OCI-LY7 (cell line): ENCODE measurements around the gene ERICH3. TPM values are rescaled to one million over a fixed set of nuclear protein-coding genes. Genes with fewer than 3 reads are reported as not detected.

Source experiments
- BruUV-seq: library from RNA; stranded (reverse); fragments of 400-500 nt; replicated peaks from 2 replicates; lab custom pipeline; 2021; lab: Mats Ljungman, UMichigan
- CTCF ChIA-PET: fragments of 300-600 bp; sonication (Branson Sonifier 250); formaldehyde crosslinking; loops from one replicate; lab custom pipeline; 2022; ENCODE audit warnings: antibody characterized with exemption; ENCODE audit not compliant: unreplicated experiment; lab: Charles Lee
- POLR2A ChIA-PET: fragments of 300-600 bp; sonication (Branson Sonifier 250); formaldehyde crosslinking; loops from one replicate; lab custom pipeline; 2022; ENCODE audit warnings: antibody characterized with exemption; lab: Charles Lee
- DNase-seq: peaks from one replicate; pipeline ENCODE4 v3.0.0-alpha.2; 2015; ENCODE audit warnings: low spot score
- H2AFZ ChIP-seq: fragments of 200-600 bp; sonication (generic), shearing (Covaris generic); 2 replicates; pipeline ENCODE4 v1.6.1; 2014; ENCODE audit warnings: mild to moderate bottlenecking, antibody characterized with exemption, low read length, moderate library complexity
- H3K27ac ChIP-seq: fragments of 200-600 bp; sonication (generic); 2 replicates; pipeline ENCODE4 v1.5.1; 2014; ENCODE audit warnings: mixed run types, low read depth, mild to moderate bottlenecking, moderate library complexity, low read length, inconsistent platforms; ENCODE audit not compliant: poor library complexity, severe bottlenecking
- H3K36me3 ChIP-seq: fragments of 200-600 bp; sonication (generic); 2 replicates; pipeline ENCODE4 v1.6.1; 2014; ENCODE audit warnings: mild to moderate bottlenecking, antibody characterized with exemption, low read length, moderate library complexity, mixed read lengths; ENCODE audit not compliant: insufficient read depth
- H3K4me1 ChIP-seq: fragments of 200-600 bp; sonication (generic); 2 replicates; pipeline ENCODE4 v1.5.1; 2014; ENCODE audit warnings: mild to moderate bottlenecking, low read length; ENCODE audit not compliant: insufficient read depth, poor library complexity, severe bottlenecking
- H3K4me2 ChIP-seq: fragments of 200-600 bp; sonication (generic); 2 replicates; pipeline ENCODE4 v1.6.1; 2014; ENCODE audit warnings: mild to moderate bottlenecking, low read length
- H3K4me3 ChIP-seq: fragments of 200-600 bp; sonication (generic); 2 replicates; pipeline ENCODE4 v1.5.1; 2014; ENCODE audit warnings: mild to moderate bottlenecking, low read depth, low read length; ENCODE audit not compliant: poor library complexity, severe bottlenecking
- H3K79me2 ChIP-seq: fragments of 200-600 bp; sonication (generic); 2 replicates; pipeline ENCODE4 v1.6.1; 2016; ENCODE audit warnings: low read depth, mild to moderate bottlenecking, low read length, moderate library complexity, mixed read lengths; ENCODE audit not compliant: insufficient read depth
- H3K9me2 ChIP-seq: fragments of 200-600 bp; sonication (generic); 2 replicates; pipeline ENCODE4 v1.6.1; 2016; ENCODE audit warnings: mild to moderate bottlenecking, low read length, mixed read lengths; ENCODE audit not compliant: insufficient read depth
- H3K9me3 ChIP-seq: fragments of 200-600 bp; sonication (generic); 2 replicates; pipeline ENCODE4 v1.6.1; 2014; ENCODE audit warnings: mild to moderate bottlenecking, mixed run types, low read length, mixed read lengths
- H4K20me1 ChIP-seq: fragments of 200-600 bp; sonication (generic); 2 replicates; pipeline ENCODE4 v1.6.1; 2014; ENCODE audit warnings: mild to moderate bottlenecking, antibody characterized with exemption, low read length, moderate library complexity, mixed read lengths; ENCODE audit not compliant: insufficient read depth
- CTCF ChIP-seq: fragments of 200-600 bp; sonication (generic); conservative IDR thresholded peaks from 2 replicates; pipeline ENCODE4 v1.5.1; 2014; ENCODE audit warnings: mild to moderate bottlenecking, antibody characterized with exemption, low read length, moderate library complexity, mixed read lengths
- EZH2phosphoT487 ChIP-seq: fragments of 200-600 bp; sonication (generic); IDR thresholded peaks from 2 replicates; pipeline ENCODE4 v1.6.1; 2018; ENCODE audit warnings: low read depth, borderline replicate concordance, mild to moderate bottlenecking, mixed run types, antibody characterized with exemption, low read length, moderate library complexity, mixed read lengths
- intact Hi-C: fragments of 100-400 bp; cut with micrococcal nuclease; formaldehyde crosslinking; loops from one replicate; pipeline ENCODE4 v1.10.0; 2022; ENCODE audit not compliant: unreplicated experiment
- total RNA-seq, 2 experiments: library from RNA; depleted of rRNA in 1 of 2; stranded (reverse); fragments of >200 nt in 1 of 2; shearing (Covaris generic) in 1 of 2; gene quantifications; 2 replicates each; pipeline ENCODE4 v1.2.3, GENCODE V29; 2014 to 2022

Gene ERICH3
- total RNA-seq, 2 experiments from 2014 or later = not detected

DNA sequence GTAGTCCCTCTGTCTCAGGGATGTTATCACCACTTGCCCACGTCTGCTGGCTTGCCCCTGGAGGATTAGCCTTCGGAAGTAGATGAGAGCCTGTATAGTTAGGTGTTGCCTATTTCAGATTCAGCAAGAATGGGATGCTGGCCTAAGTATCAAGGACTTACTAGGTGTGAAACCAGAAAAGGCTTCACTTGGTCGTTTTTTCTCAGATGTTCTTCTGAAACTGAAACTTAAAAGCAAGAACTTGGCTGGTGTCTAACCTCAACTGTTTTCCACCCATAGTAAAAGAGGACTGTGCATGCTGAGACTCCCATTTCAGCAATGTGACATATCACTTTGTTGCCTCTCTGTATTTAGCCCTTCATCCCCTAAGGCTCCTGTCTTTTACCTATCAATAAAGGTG is 94.2 kb downstream of the ERICH3 start:
- Histone ChIP-seq H3K4me3 (no peak overlapping the region), H3K36me3 (no peaks in the 10 kb centered on the region), H4K20me1 (no peaks in the 10 kb centered on the region), H2AFZ (no peak overlapping the region), H3K9me2 (no peaks in the 10 kb centered on the region), H3K4me2 (no peak overlapping the region), H3K9me3 (no peaks in the 10 kb centered on the region), H3K79me2 (no peaks in the 10 kb centered on the region), H3K4me1 (no peaks in the 10 kb centered on the region), H3K27ac (no peak overlapping the region)
- DNase-seq = no peak
- TF ChIP-seq CTCF (no peak), EZH2phosphoT487 (no peak)
- no TSS peak for BruUV-seq
- CTCF ChIA-PET = no interaction called here
- intact Hi-C loops = no loop called here
- POLR2A ChIA-PET = interaction anchor here (0.6 to 2.0 kb wide), 3 partner anchors 11 to 928 kb away, joined by 3 to 6 read pairs (median 4); no protein-coding TSS in a partner anchor

DNA sequence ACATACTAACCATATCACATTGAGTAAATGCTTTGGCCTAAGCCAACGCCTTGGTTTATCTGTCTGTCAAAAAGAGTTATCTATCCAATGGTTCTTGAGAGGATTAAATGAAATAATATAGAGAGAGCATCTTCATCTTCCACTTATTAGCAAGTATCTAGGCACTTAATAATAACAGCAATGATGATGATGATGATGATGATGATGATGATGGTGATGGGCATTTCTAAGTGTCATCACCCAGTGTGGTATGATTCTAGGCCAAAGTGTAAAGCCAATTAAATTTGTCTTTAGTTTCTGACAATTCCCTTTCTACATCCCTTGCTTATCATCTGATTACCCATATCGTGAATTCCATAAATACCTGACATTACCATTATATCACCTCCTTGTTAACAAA is 95.5 kb downstream of the ERICH3 start:
- no peaks in the 10 kb centered on the region for H4K20me1 ChIP-seq
- H3K4me2 ChIP-seq = no peak overlapping the region
- no peak for TF ChIP-seq CTCF
- no peak for TF ChIP-seq EZH2phosphoT487
- no peaks in the 10 kb centered on the region for H3K9me3 ChIP-seq
- ChIA-PET CTCF (no interaction called here), POLR2A (no interaction called here)
- intact Hi-C loops = no loop called here
- no peaks in the 10 kb centered on the region for H3K9me2 ChIP-seq
- no peak overlapping the region for H2AFZ ChIP-seq
- H3K36me3 ChIP-seq = no peaks in the 10 kb centered on the region
- H3K79me2 ChIP-seq = no peaks in the 10 kb centered on the region
- no TSS peak for BruUV-seq
- no peak overlapping the region for H3K4me3 ChIP-seq
- no peaks in the 10 kb centered on the region for H3K4me1 ChIP-seq
- no peak for DNase-seq
- H3K27ac ChIP-seq = no peak overlapping the region

GRCh38 chr1:74571891-74572290 is 101.7 kb downstream of the ERICH3 start:
- TF ChIP-seq CTCF (no peak), EZH2phosphoT487 (no peak)
- intact Hi-C loops = no loop called here
- Histone ChIP-seq H3K4me2 (no peak overlapping the region), H3K4me3 (no peak overlapping the region), H3K36me3 (no peaks in the 10 kb centered on the region), H4K20me1 (no peaks in the 10 kb centered on the region), H3K9me3 (no peaks in the 10 kb centered on the region), H3K4me1 (no peaks in the 10 kb centered on the region), H2AFZ (no peak overlapping the region), H3K27ac (no peak overlapping the region), H3K9me2 (no peaks in the 10 kb centered on the region), H3K79me2 (no peaks in the 10 kb centered on the region)
- POLR2A ChIA-PET = no interaction called here
- no peak for DNase-seq
- CTCF ChIA-PET = no interaction called here
- BruUV-seq = no TSS peak
